Loucy (cell line): Measurements from ENCODE around the gene SUCLG1.
A peak's percentile ranks its signal among the peaks of the same experiment; 100 is the strongest.

Experiments
- H2AFZ ChIP-seq: fragments of 200-600 bp; sonication (generic); 2 replicates; pipeline ENCODE4 v1.6.0; 2016; ENCODE audit warnings: antibody characterized with exemption, mild to moderate bottlenecking, low read length, moderate library complexity
- H3F3A ChIP-seq: fragments of 200-600 bp; 2 replicates; pipeline ENCODE4 v1.6.0; 2016; ENCODE audit warnings: antibody characterized with exemption, low read depth, mild to moderate bottlenecking
- H3K27me3 ChIP-seq: fragments of 200-600 bp; sonication (generic); 2 replicates; pipeline ENCODE4 v1.6.1; 2014; ENCODE audit warnings: low read length, mild to moderate bottlenecking; ENCODE audit not compliant: insufficient read depth, poor library complexity, severe bottlenecking
- H3K36me3 ChIP-seq: fragments of 200-600 bp; sonication (generic); 2 replicates; pipeline ENCODE4 v1.6.1; 2016; ENCODE audit warnings: low read length; ENCODE audit not compliant: insufficient read depth
- H3K4me1 ChIP-seq: fragments of 200-600 bp; sonication (generic); 2 replicates; pipeline ENCODE4 v1.5.1; 2014; ENCODE audit warnings: low read length, mild to moderate bottlenecking; ENCODE audit not compliant: insufficient read depth, poor library complexity, severe bottlenecking
- H3K4me2 ChIP-seq: fragments of 200-600 bp; sonication (generic); 2 replicates; pipeline ENCODE4 v1.6.0; 2014; ENCODE audit warnings: antibody characterized with exemption, low read length, low read depth, mild to moderate bottlenecking; ENCODE audit not compliant: poor library complexity, severe bottlenecking
- H3K4me3 ChIP-seq: fragments of 200-600 bp; sonication (generic); 2 replicates; pipeline ENCODE4 v1.5.1; 2014; ENCODE audit warnings: low read length, mild to moderate bottlenecking, mixed read lengths; ENCODE audit not compliant: poor library complexity, severe bottlenecking
- H3K79me2 ChIP-seq: fragments of 200-600 bp; sonication (generic); 2 replicates; pipeline ENCODE4 v1.6.1; 2014; ENCODE audit warnings: low read length; ENCODE audit not compliant: insufficient read depth
- H3K9ac ChIP-seq: fragments of 200-600 bp; sonication (generic); 2 replicates; pipeline ENCODE4 v1.6.0; 2014; ENCODE audit warnings: mild to moderate bottlenecking, low read depth, low read length, moderate library complexity; ENCODE audit not compliant: poor library complexity, severe bottlenecking
- H3K9me2 ChIP-seq: fragments of 200-600 bp; sonication (generic); replicated peaks from 2 replicates; pipeline ENCODE4 v1.6.1; 2016; ENCODE audit warnings: low read depth, low read length, mixed read lengths
- H3K9me3 ChIP-seq: fragments of 200-600 bp; sonication (generic); 2 replicates; pipeline ENCODE4 v1.6.1; 2014; ENCODE audit warnings: mild to moderate bottlenecking, antibody characterized with exemption, low read length, low read depth; ENCODE audit not compliant: insufficient read depth
- H4K20me1 ChIP-seq: fragments of 200-600 bp; sonication (generic); 2 replicates; pipeline ENCODE4 v1.6.0; 2014; ENCODE audit warnings: antibody characterized with exemption, low read length, mild to moderate bottlenecking; ENCODE audit not compliant: insufficient read depth, poor library complexity, severe bottlenecking
- CTCF ChIP-seq: fragments of 200-600 bp; sonication (generic); conservative IDR thresholded peaks from 2 replicates; pipeline ENCODE4 v1.5.1; 2014; ENCODE audit warnings: mild to moderate bottlenecking, antibody characterized with exemption, low read length
- EZH2phosphoT487 ChIP-seq: fragments of 200-600 bp; IDR thresholded peaks from 2 replicates; pipeline ENCODE4 v1.6.1; 2018; ENCODE audit warnings: antibody characterized with exemption, mild to moderate bottlenecking, moderate library complexity, borderline replicate concordance

SUCLG1 gene

GRCh38 chr2:84467389-84467788 is 8.3 kb upstream of the SUCLG1 start:
- H3K79me2 ChIP-seq, result no peaks in the 10 kb centered on the region
- no peaks in the 10 kb centered on the region for H4K20me1 ChIP-seq
- H3K9me3 ChIP-seq, result peaks cover 12% of the 10 kb centered on the region
- H3K9me2 ChIP-seq, result no peaks in the 10 kb centered on the region
- H2AFZ ChIP-seq, result no peak overlapping the region
- H3K36me3 ChIP-seq, result no peaks in the 10 kb centered on the region
- H3F3A ChIP-seq, result no peaks in the 10 kb centered on the region
- no peak overlapping the region for H3K4me3 ChIP-seq
- no peak overlapping the region for H3K4me2 ChIP-seq
- H3K9ac ChIP-seq, result no peak overlapping the region
- H3K27me3 ChIP-seq, result no peaks in the 10 kb centered on the region
- peaks cover 3% of the 10 kb centered on the region for H3K4me1 ChIP-seq
- no peak for TF ChIP-seq EZH2phosphoT487
- TF ChIP-seq CTCF, result no peak

- 0 out of 2 replicates have a peak, but pooled peaks cover under 1% of the 10 kb centered on the region for H3K9me3 ChIP-seq
- H4K20me1 ChIP-seq, result peaks cover 15% of the 10 kb centered on the region
- no peaks in the 10 kb centered on the region for H3K27me3 ChIP-seq
- no peak overlapping the region for H3K4me3 ChIP-seq
- TF ChIP-seq EZH2phosphoT487 (no peak), CTCF (no peak)
- no peaks in the 10 kb centered on the region for H3K9me2 ChIP-seq
- no peaks in the 10 kb centered on the region for H3K36me3 ChIP-seq
- no peak overlapping the region for H3K4me2 ChIP-seq
- no peak overlapping the region for H3K9ac ChIP-seq
- peaks cover 32% of the 10 kb centered on the region for H3K79me2 ChIP-seq
- peaks cover 27% of the 10 kb centered on the region for H3K4me1 ChIP-seq
- H2AFZ ChIP-seq, result no peak overlapping the region
- no peaks in the 10 kb centered on the region for H3F3A ChIP-seq
Observed at GRCh38 chr2:84461310-84461709, 2.2 kb upstream of the SUCLG1 start.

- Histone ChIP-seq H3K79me2 (peaks cover 32% of the 10 kb centered on the region), H3K9ac (no peak overlapping the region), H4K20me1 (peaks cover 15% of the 10 kb centered on the region), H3F3A (no peaks in the 10 kb centered on the region), H3K9me2 (no peaks in the 10 kb centered on the region), H3K4me2 (peak overlapping the region; percentile 94), H3K4me1 (peaks cover 27% of the 10 kb centered on the region), H3K27me3 (no peaks in the 10 kb centered on the region), H2AFZ (no peak overlapping the region), H3K9me3 (no peaks in the 10 kb centered on the region), H3K36me3 (no peaks in the 10 kb centered on the region), H3K4me3 (peak overlapping the region; percentile 89)
- TF ChIP-seq EZH2phosphoT487 (no peak), CTCF (no peak)
Observed at GRCh38 chr2:84460670-84461069, 1.6 kb upstream of the SUCLG1 start.
